H9 (cell line): Measurements from ENCODE around the gene ZNF396. TPM values are rescaled to one million over a fixed set of nuclear protein-coding genes. Genes with fewer than 3 reads are reported as not detected.

Experiments used
- DNase-seq: peaks from one replicate; pipeline ENCODE4 v3.0.0-alpha.2; 2017
- H2AFZ ChIP-seq: one replicate; pipeline ENCODE4 v1.6.1; 2013; ENCODE audit warnings: mild to moderate bottlenecking, low read length, control low read depth, moderate library complexity
- H2AK5ac ChIP-seq: 2 replicates; pipeline ENCODE4 v1.6.1; 2013; ENCODE audit warnings: low read length, control low read depth, mixed read lengths; ENCODE audit not compliant: insufficient read length
- H2BK120ac ChIP-seq: one replicate; pipeline ENCODE4 v1.6.1; 2013; ENCODE audit warnings: low read depth, mild to moderate bottlenecking, low read length, control low read depth, inconsistent platforms; ENCODE audit not compliant: poor library complexity, severe bottlenecking
- H2BK12ac ChIP-seq: 2 replicates; pipeline ENCODE4 v1.6.1; 2013; ENCODE audit warnings: low read length, control low read depth, mixed read lengths, low read depth; ENCODE audit not compliant: insufficient read length
- H2BK15ac ChIP-seq: 2 replicates; pipeline ENCODE4 v1.6.1; 2013; ENCODE audit warnings: low read depth, low read length, control low read depth
- H2BK20ac ChIP-seq: one replicate; pipeline ENCODE4 v1.6.1; 2013; ENCODE audit warnings: low read depth, mild to moderate bottlenecking, low read length, control low read depth, inconsistent platforms; ENCODE audit not compliant: poor library complexity, severe bottlenecking
- H2BK5ac ChIP-seq: 2 replicates; pipeline ENCODE4 v1.6.1; 2013; ENCODE audit warnings: low read length, control low read depth, mixed read lengths; ENCODE audit not compliant: insufficient read length
- H3K14ac ChIP-seq: 2 replicates; pipeline ENCODE4 v1.6.1; 2013; ENCODE audit warnings: low read length, control low read depth; ENCODE audit not compliant: insufficient read depth
- H3K18ac ChIP-seq: 2 replicates; pipeline ENCODE4 v1.6.1; 2013; ENCODE audit warnings: low read depth, mild to moderate bottlenecking, mixed read lengths, low read length, control low read depth; ENCODE audit not compliant: insufficient read length
- H3K23ac ChIP-seq: 2 replicates; pipeline ENCODE4 v1.6.1; 2013; ENCODE audit warnings: low read length, control low read depth, mixed read lengths, low read depth; ENCODE audit not compliant: insufficient read length
- H3K23me2 ChIP-seq: 2 replicates; pipeline ENCODE4 v1.6.1; 2013; ENCODE audit warnings: low read depth, mild to moderate bottlenecking, mixed read lengths, low read length, control low read depth; ENCODE audit not compliant: insufficient read length, poor library complexity, severe bottlenecking
- H3K27ac ChIP-seq: 2 replicates; pipeline ENCODE4 v1.5.1; 2013; ENCODE audit warnings: low read length, control low read depth, mixed read lengths, low read depth; ENCODE audit not compliant: insufficient read length
- H3K27me3 ChIP-seq: 2 replicates; pipeline ENCODE4 v1.6.1; 2013; ENCODE audit warnings: low read length, control low read depth, inconsistent platforms; ENCODE audit not compliant: insufficient read depth
- H3K4ac ChIP-seq: 2 replicates; pipeline ENCODE4 v1.6.1; 2013; ENCODE audit warnings: low read depth, mild to moderate bottlenecking, control low read depth, inconsistent platforms, low read length, moderate library complexity
- H3K4me1 ChIP-seq: 2 replicates; pipeline ENCODE4 v1.6.1; 2013; ENCODE audit warnings: low read length, control low read depth, inconsistent platforms; ENCODE audit not compliant: insufficient read depth
- H3K4me2 ChIP-seq: 2 replicates; pipeline ENCODE4 v1.6.1; 2013; ENCODE audit warnings: low read length, control low read depth, mixed read lengths; ENCODE audit not compliant: insufficient read length, insufficient read depth
- H3K56ac ChIP-seq: 2 replicates; pipeline ENCODE4 v1.6.1; 2013; ENCODE audit warnings: low read depth, mild to moderate bottlenecking, mixed read lengths, low read length, control low read depth; ENCODE audit not compliant: insufficient read length
- H3K79me1 ChIP-seq: 2 replicates; pipeline ENCODE4 v1.6.1; 2013; ENCODE audit warnings: low read depth, mild to moderate bottlenecking, moderate library complexity, low read length, control low read depth, inconsistent platforms; ENCODE audit not compliant: insufficient read depth, poor library complexity, severe bottlenecking
- H3K79me2 ChIP-seq: 2 replicates; pipeline ENCODE4 v1.6.1; 2013; ENCODE audit warnings: low read length, control low read depth, inconsistent platforms; ENCODE audit not compliant: insufficient read depth
- H3K9ac ChIP-seq: 2 replicates; pipeline ENCODE4 v1.6.1; 2013; ENCODE audit warnings: low read length, control low read depth, mixed read lengths; ENCODE audit not compliant: insufficient read length; ENCODE audit errors: extremely low read depth
- H3K9me3 ChIP-seq: one replicate; pipeline ENCODE4 v1.6.1; 2013; ENCODE audit warnings: low read depth, low read length, inconsistent platforms; ENCODE audit not compliant: control insufficient read depth
- H3T11ph ChIP-seq: one replicate; pipeline ENCODE4 v1.6.1; 2013; ENCODE audit warnings: mild to moderate bottlenecking, low read length, control low read depth, inconsistent platforms
- H4K20me1 ChIP-seq: one replicate; pipeline ENCODE4 v1.6.1; 2013; ENCODE audit not compliant: control insufficient read depth, insufficient read length, insufficient read depth
- H4K5ac ChIP-seq: 2 replicates; pipeline ENCODE4 v1.6.1; 2013; ENCODE audit warnings: low read depth, mild to moderate bottlenecking, mixed read lengths, low read length, control low read depth; ENCODE audit not compliant: insufficient read length
- H4K8ac ChIP-seq: replicated peaks from 2 replicates; pipeline ENCODE4 v1.6.1; 2013; ENCODE audit warnings: low read length, control low read depth, mixed read lengths, low read depth; ENCODE audit not compliant: insufficient read length
- H4K91ac ChIP-seq: 2 replicates; pipeline ENCODE4 v1.6.1; 2013; ENCODE audit warnings: low read depth, mild to moderate bottlenecking, moderate library complexity, mixed read lengths, low read length, control low read depth; ENCODE audit not compliant: insufficient read length
- H3K27ac Mint-ChIP-seq, 3 experiments: 2 replicates in 2 of 3; 3 replicates in 1 of 3; pipeline ENCODE4 v1.8.0; 2020 to 2021; ENCODE audit warnings: mixed read lengths in 3 of 3, mild to moderate bottlenecking in 1 of 3, moderate library complexity in 1 of 3
- H3K27me3 Mint-ChIP-seq: 2 replicates; pipeline ENCODE4 v1.8.0; 2021; ENCODE audit warnings: low read depth, mild to moderate bottlenecking, moderate library complexity, mixed read lengths
- H3K36me3 Mint-ChIP-seq, 3 experiments: 2 replicates in 2 of 3; 3 replicates in 1 of 3; pipeline ENCODE4 v1.8.0; 2020 to 2021; ENCODE audit warnings: low read depth in 3 of 3, mixed read lengths in 3 of 3; ENCODE audit not compliant: insufficient read depth in 1 of 3
- H3K4me1 Mint-ChIP-seq, 2 experiments: 2 replicates each; pipeline ENCODE4 v1.8.0; 2020; ENCODE audit warnings: mixed read lengths in 2 of 2
- H3K4me3 Mint-ChIP-seq, 2 experiments: 2 replicates in 1 of 2; 3 replicates in 1 of 2; pipeline ENCODE4 v1.8.0; 2020 to 2021; ENCODE audit warnings: mild to moderate bottlenecking in 2 of 2, mixed read lengths in 2 of 2, moderate library complexity in 1 of 2
- H3K9me3 Mint-ChIP-seq, 2 experiments: 2 replicates in 1 of 2; 3 replicates in 1 of 2; pipeline ENCODE4 v1.8.0; 2020; ENCODE audit warnings: mild to moderate bottlenecking in 2 of 2, mixed read lengths in 2 of 2, moderate library complexity in 1 of 2
- CTCF ChIP-seq: fragments of 200-600 bp; sonication (generic); conservative IDR thresholded peaks from 3 replicates; pipeline ENCODE4 v1.8.0; 2021; ENCODE audit warnings: antibody characterized with exemption, mild to moderate bottlenecking
- WGBS: extraction: QIAGEN DNeasy Blood & Tissue Kit; methylation state at CpG from one replicate; pipeline ENCODE4 v1.1.7; 2013; ENCODE audit warnings: missing lambda C conversion rate, low lambda C conversion rate, mixed read lengths; ENCODE audit not compliant: insufficient read length; ENCODE audit errors: extremely low coverage; 5-methylcytosine and 5-hydroxymethylcytosine counted together
- total RNA-seq: library from RNA; stranded (reverse); gene quantifications from 2 replicates; pipeline ENCODE4 v1.2.1, GENCODE V29; 2021

The ZNF396 gene
- total RNA-seq, 1 experiment from 2014 or later, result 1.2 TPM

- Mint-ChIP-seq H3K4me3 (no peak overlapping the region), H3K4me1 (no peaks in the 10 kb centered on the region; a peak in 1 of 4 replicates), H3K27me3 (no peaks in the 10 kb centered on the region), H3K27ac (no peak overlapping the region), H3K9me3 (no peaks in the 10 kb centered on the region), H3K36me3 (peaks cover 20 to 36% (median 35%) of the 10 kb centered on the region in 3 experiments; a peak in 5 of 7 replicates)
- H3K4me1 ChIP-seq, result no peaks in the 10 kb centered on the region
- H2AFZ ChIP-seq, result no peak overlapping the region
- H3K27me3 ChIP-seq, result no peaks in the 10 kb centered on the region
- H2BK15ac ChIP-seq, result no peak overlapping the region
- no peaks in the 10 kb centered on the region for H3K79me1 ChIP-seq
- no peak overlapping the region for H3K9ac ChIP-seq
- H4K8ac ChIP-seq, result no peak overlapping the region
- H3K56ac ChIP-seq, result no peak overlapping the region
- no peak overlapping the region for H3T11ph ChIP-seq
- no peak overlapping the region for H3K14ac ChIP-seq
- H4K20me1 ChIP-seq, result no peaks in the 10 kb centered on the region
- H4K91ac ChIP-seq, result no peak overlapping the region
- H3K79me2 ChIP-seq, result no peaks in the 10 kb centered on the region
- no peak overlapping the region for H3K23ac ChIP-seq
- H3K23me2 ChIP-seq, result no peaks in the 10 kb centered on the region
- no peak overlapping the region for H2BK5ac ChIP-seq
- H3K4me2 ChIP-seq, result no peak overlapping the region
- no peak for DNase-seq
- no peak overlapping the region for H3K4ac ChIP-seq
- H3K9me3 ChIP-seq, result no peaks in the 10 kb centered on the region
- TF ChIP-seq CTCF, result no peak
- WGBS, result no CpG with 5 or more reads among the region's 4 CpGs
- no peak overlapping the region for H2BK120ac ChIP-seq
- H2AK5ac ChIP-seq, result no peak overlapping the region
- H2BK20ac ChIP-seq, result no peak overlapping the region
- no peak overlapping the region for H4K5ac ChIP-seq
- H3K18ac ChIP-seq, result no peak overlapping the region
- H3K27ac ChIP-seq, result no peak overlapping the region
- no peak overlapping the region for H2BK12ac ChIP-seq
Measured at GRCh38 chr18:35331367-35332087, 45.6 kb downstream of the ZNF396 start.
